T-helper 1 cell (primary cell): ENCODE results near the gene GRIN3A.
A peak's percentile ranks its signal among the peaks of the same experiment; 100 is the strongest.
"Not testable (repeated sequence)": the region's sequence is repeated elsewhere in the genome, so short reads cannot be mapped to it uniquely, and the experiment has no call there.

Source experiments
- DNase-seq, 5 donors: peaks; one replicate each; pipeline ENCODE4 v3.0.0-alpha.2; 2012 to 2020

Gene GRIN3A

DNA sequence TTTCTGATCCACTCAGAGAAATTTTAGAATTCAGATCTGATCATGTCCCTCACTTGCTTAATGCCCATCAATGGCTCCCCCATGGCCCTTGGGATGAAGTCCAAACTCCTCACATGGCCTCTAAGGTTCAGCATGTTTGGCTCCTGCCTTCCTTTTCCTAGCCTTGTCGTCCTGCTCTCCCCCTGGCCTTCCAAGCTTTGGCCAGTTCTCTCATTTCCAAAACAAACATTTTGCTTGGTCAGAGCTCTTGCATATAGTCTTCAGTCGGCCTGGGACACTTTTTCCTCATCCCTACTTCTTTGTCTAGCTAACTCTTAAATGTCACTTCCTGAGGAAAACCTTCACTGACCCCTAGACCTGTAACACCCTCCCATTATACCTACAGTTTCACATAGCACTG is 106.6 kb downstream of the GRIN3A start:
- DNase-seq = no peak

DNA sequence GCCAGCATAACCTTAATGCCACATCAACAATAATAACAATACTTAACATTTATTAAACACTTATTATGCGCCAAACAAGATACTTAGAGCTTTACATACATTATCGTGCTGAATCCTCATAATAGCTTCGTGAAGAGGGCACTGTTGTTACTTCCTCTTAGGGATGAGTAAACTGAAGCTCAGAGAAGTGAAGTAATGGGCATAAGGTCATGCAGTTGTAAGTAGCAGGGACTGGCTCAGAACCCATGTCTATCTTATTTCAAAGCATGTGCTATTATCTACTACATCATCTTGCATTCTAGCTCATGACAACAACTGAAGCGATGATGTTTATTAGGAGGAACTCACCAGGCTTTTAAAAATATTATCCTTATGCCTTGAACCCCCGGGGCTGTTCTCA is 108.8 kb downstream of the GRIN3A start:
- no peak for DNase-seq

DNA sequence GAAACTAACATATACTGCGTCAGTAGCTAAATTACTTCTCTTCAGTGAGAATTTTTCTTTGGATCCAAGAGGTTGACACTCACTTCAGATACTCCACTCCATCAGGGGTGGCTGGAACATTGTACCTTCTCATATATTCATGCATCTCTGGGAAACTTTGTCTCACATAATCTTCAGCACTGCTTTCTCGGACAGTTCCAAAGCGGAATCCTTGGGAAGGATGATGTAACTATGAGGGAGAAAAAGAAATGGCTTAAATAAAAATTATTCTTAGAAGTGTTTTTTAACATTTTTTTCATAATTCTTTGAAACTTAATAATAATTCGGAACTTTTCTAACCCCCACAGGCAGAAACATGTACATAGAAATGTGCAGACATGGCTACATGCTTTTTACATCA is 110.3 kb downstream of the GRIN3A start:
- no peak for DNase-seq

DNA sequence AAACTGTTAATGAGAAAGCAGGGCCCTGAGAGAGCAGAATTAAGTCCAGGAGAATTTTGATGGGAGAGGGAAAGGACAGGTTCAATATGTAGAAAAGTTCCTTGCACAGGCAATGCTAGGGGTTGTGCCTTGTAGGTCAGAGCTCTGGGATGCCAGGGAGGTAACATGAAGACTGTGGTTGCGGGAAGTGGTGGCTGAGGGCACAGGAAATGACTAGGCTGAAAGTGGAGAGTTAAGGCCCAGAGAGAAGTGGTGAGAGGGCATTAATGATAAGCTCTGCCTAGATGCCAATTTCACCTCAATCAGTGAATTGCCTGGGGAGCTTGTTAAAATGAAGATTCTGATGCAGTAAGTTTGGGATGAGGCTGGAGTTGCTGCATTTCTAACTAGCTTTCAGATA is 112.2 kb downstream of the GRIN3A start:
- DNase-seq = peak in 1 of 5 donors; percentile 44

DNA sequence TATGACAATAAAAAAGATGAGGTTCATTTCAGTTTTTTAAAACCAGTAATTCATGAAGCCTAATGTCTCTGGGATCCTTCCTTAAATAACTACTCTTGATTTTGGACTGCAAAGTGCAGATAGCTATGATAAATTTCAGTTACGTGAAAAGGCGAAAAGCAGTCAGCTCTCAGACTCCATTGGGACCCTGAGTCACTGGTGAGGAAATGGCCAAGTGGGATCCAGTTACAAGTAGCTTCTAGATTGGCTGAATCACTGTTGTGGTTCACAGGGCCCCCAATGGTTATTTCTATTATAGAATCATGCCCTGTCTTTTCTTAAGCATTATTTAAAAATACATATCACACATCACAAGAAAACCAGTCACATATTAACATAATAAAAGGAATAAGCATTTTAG is 112.6 kb downstream of the GRIN3A start:
- DNase-seq = no peak

DNA sequence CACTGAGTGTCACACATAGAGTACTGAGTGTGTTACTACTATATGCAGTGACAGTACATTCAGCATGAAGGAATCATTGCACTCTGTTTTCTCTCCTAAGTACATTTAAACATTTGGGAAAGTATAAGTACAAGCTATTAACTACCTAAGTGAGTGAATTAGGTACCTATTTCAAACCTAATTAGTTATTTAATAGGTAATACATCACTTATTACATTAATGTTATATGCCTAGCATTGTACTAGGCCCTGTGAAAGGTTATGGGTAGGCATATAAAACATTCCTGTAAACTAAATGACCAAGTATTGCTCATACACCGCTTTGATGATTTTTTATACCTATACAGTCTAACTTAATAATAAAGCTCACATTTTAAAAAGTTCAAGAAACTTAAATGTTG is 118.0 kb downstream of the GRIN3A start:
- no peak for DNase-seq

DNA sequence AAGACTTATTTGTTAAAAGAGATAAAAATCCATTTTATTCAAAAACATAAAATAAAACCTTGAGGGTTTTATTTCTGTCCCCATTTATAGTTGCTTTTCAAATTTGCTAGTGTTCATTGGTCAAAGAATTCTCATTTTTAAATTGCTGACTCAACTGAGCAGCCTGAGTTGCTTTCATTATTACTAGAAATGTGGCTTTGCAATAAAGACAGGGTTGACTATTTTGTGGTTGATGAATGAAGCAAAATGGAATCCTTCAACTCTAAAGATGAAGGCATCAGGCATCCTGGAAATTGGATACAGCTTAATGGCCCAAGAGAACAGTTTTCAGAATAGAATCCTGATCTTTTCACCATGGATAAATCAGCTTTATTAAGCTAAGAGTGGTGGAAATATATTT is 119.7 kb downstream of the GRIN3A start:
- DNase-seq = peak in 1 of 5 donors; percentile 2

DNA sequence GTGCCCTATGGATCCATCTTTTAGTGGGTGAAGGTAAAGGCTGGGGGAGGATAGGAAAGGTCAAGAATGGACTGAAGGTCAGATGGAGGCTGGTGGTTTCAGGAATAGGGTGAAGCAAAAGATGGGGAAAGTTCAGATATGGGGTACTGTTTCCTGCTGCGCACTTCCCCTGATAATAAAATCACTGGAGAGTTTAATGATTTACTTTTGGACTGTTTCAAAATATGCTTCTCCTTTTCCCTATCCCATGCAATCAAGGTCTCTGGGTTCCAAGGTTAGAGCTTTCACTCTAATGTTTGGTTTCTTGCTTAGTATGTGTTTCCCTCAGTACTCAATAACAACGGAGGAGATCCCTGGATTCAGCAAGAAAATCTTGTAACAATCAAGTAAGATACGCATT is 132.9 kb downstream of the GRIN3A start:
- DNase-seq = no peak

DNA sequence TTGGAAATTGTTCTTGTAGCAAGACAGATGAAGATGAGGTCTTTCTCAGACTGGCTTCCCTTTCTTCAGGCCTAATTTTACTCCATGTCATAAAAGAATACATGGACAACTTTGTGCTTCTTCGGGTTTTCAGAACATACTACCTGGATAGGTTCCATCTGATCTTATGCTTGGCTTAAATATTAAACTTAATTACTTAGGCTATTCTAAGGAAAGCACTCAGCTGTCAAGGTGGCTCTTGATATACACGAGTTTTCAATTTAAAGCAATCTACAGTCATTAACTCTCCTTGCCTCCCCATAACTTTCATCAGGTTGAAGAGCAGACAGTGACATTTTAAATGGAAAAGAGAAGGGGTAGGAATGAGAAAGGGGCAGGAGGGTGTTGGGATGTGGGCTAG is 134.2 kb downstream of the GRIN3A start:
- no peak for DNase-seq

DNA sequence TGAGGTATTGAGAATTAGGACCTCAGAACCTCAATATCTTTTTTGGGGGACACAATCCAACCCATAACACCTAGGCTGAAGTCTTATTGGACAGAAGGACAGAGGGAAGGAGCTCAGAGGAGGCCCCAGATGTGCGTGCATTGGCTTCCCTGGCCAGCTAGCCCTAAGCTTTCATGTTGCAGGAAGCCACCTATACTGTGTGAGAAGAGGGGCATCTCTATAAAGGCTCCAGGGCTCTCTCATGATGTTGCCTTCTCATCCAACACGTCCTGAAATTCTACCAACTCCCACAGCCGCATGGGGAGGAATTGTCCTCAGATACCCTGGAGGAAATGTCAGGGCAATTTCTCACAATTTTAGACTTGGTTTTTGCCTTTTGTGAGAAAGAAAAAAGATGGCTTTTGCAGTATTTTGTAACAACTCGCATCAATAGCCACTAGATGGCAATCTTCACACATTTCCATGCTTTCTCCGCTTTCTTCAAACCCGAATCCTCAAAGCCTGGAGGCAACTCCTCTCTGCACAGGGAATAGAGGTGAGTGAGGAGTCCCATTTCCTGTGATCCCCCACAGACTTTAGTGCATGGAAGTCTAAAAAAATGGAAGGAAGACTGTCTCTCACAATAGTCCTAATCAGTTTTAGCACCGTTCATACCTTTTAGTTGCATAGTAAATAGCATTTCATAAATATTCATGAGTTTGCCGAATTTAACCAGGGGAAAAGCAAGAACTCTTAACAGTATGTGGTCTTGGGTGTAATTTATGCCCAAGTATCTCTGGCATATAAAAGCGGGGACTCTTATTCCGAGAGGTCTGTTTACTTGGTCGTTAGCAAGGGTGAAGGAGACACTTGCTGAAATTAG is 136.3 kb downstream of the GRIN3A start:
- DNase-seq = peak in 1 of 5 donors; percentile 19

DNA sequence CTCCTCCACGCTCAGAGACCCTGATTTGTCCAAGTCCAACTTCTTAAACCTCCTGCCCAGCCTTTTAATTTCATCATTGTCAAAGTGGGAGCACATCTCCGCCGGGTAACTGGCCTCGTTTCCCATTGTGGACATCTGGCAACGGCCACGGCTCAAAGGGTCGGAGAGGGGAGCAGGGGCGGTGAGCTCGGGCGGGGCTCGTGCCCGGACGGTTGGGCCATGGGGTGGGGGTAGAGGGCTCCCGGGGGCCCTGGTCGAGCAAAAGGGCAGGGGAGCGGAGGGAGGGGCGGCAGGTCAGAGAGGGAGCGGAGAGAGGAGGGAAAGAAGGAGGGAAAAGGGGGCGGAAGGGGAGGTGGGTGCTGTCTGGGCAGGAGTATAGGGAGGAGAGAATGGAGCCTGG is 143.7 kb downstream of the GRIN3A start, which contains the start of gene PPP3R2:
Gene PPP3R2, minus strand, starts transcription at position 174 of the 400 bp plus-strand sequence. Its CDS starts 48 bp downstream, at position 126.
- DNase-seq = no peak

DNA sequence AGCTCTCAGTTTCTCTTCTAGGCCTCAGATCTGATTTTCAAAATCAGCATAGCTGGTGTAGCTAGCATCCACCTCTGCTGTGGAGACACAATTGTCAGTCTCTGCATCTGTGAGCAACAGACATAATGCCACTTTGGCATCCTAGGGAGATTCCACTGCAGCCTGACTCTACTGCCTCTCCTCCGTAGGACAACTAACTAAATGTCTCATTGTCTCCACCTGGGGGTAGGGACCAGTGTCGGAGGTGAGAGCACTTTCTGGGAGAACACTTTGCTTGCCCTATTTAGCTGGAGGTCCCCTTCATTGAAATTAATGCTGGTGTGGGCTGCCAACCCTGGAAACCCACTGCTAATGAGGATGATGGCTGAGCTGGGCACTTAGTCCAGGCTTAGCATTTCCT is 145.1 kb downstream of the GRIN3A start:
- no peak for DNase-seq

DNA sequence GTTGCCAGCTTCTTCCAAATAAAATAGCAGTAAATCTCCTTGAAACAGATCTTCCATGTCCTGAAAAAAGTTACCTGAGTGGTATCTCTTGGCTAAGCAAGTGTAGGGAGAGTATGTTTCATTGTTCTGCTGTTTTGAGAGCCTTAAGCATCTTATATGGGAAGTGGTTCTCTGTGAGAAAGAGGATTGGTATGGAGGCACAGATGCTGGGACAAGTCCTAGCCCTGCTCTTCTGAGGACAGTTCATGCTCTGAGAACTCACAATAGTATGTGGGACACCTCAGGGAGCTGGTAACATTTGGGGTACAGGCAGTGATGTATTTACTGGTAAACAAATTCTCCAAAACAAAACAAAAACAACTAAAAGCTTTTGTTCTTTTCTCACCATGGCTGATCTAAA is 145.7 kb downstream of the GRIN3A start:
- no peak for DNase-seq

DNA sequence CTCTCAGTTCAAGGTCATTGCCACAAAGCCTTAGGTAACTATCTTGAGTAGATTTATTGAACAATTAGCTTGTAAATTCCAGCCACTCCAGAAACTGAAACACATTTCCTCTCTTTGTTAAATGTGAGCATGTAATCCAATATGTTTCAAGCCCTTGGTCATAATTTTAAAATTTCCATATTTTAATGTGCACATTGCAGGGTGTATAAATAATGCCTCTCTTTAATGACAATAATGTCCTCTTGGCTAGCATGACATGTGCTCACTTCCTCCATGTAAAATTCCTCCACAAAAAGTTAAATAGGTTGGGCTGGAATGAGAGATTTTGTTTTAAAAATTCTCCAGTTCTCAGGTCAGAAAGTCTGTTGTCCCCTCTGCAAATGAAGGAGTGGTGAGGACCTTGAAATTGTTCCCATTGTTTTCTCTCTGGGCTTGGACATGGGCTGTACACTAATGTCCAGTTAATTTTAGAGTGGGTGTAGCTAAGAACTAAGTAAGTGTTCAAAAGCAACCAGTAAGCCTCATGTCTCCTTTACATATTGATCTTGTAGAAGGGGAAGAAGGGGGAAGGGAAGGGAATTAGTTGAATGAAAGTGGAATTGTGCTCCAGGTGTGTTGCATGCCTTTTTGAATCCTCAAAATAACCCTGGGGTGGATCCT is 146.5 kb downstream of the GRIN3A start:
- DNase-seq = no peak

DNA sequence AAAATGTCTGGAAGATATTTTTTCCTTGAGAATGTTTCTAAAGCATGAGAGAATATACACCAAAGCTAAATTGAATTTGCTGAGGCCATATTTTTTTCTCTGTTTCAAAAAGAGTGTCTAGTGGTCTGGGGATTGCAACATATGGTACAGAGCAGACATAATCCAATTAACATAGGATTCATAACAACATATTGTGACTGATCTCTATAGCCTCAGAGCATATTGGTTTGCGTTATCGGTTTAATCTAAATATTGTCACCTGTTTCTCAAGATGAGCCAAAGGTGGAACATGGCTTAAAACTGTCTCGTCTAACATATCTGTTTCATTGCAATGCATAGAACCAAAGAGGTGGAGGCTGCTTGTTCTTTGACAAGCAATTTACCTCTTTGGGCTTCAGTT is 147.5 kb downstream of the GRIN3A start:
- DNase-seq = no peak

DNA sequence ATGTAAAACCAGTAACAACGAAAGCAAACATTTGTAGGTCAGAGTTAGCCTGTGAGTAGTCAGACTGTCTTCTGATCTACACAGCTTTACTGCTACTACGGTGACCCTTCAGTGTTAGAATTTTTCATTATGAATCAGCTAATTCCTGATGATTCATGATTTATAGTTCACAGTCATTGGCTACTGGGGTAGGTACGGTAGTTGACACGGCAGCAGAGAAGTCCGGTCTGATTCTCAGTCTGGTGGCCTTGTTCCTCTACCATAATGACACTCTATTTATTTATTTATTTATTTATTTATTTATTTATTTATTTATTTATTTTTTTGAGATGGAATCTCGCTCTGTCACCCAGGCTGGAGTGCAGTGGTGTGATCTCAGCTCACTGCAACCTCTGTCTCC is 148.4 kb downstream of the GRIN3A start:
- not testable (repeated sequence) for DNase-seq

DNA sequence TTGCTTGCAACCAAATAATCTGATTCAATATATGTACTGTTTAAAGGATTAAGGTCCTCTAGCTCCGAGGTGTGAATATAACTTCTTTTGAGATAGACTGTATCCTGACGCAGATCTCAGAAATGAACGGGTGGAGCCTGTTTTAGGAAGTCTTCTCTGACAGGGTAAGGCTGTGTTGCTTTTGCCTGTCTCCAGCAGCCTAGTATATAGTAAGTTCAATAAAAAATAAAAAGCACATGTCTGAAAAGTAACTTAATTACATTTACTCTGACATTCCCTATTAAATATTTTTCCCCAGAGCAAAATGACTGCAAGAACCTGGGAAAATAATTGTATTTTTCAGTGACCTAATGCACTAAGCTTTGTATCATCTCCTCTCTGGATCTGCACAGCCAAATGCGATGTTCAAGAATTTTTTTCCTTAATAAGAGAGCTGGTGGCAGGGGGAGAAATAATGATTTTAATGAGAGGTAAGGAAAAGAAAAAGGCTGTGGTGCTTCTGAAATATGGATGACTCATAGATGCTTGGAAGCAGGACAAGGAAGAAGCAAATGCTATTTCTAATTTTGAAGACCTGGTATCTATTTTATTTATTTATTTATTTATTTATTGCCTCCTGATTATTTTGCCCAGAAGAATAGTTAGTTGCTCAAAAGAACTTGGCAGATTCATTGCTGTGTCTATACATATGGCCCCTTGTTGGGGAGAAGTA is 151.0 kb downstream of the GRIN3A start:
- no peak for DNase-seq

DNA sequence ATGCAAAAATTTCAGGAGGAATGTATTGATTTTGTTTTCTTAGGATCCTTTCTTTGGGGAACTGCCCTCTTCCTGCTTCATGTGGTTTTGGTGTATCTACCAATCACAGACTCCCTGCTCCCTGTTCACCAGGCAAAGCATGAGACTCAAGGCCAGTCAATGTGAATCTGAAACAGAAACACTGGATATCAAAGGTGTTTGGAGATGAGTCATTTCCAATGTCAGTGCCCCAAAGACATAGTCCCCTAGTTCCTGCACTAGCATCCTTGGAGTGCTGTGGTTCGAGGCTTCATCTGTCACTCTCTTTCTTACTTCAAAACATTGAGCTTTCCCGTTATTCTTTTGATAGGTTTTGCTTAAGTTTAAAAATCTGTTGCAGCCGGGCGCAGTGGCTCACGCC is 151.8 kb downstream of the GRIN3A start:
- peak in 1 of 5 donors; percentile 83 for DNase-seq

DNA sequence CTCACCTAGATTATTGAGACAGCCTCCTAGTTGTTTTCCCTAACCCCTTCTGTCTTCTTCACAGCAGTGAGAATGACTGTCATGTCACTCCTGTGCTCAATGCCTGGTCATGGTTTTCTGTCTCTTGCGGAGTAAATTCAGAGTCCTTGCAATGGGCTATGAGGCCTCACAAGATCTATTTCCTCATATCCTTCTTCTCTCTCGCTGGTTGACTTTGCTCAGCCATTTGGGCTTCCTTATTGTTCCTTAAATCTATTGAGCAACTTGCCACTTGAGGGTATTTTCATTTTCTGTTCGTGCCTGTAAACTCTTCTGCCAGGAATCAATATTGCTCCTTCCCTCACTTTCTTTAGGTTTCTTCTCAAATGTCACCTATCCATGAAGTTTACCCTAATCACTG is 152.7 kb downstream of the GRIN3A start:
- DNase-seq = no peak

DNA sequence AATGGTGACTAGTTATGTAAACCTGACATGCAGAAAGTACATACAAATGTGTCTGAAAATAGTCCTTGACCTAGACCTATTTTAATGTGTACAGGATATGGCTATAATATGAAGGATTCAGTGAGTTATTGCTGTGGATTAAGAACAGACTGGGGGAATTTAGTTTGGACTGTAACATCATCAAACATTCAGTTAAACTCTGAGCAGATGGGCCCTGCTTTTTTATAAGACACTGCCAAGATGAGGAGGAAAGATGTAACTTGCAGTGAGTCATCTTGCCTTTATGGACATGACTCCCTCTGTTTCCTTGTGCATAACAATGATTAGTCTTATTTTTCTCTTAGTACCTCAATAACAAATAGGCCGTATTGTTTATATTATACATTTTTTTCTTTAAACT is 155.9 kb downstream of the GRIN3A start:
- DNase-seq = no peak

DNA sequence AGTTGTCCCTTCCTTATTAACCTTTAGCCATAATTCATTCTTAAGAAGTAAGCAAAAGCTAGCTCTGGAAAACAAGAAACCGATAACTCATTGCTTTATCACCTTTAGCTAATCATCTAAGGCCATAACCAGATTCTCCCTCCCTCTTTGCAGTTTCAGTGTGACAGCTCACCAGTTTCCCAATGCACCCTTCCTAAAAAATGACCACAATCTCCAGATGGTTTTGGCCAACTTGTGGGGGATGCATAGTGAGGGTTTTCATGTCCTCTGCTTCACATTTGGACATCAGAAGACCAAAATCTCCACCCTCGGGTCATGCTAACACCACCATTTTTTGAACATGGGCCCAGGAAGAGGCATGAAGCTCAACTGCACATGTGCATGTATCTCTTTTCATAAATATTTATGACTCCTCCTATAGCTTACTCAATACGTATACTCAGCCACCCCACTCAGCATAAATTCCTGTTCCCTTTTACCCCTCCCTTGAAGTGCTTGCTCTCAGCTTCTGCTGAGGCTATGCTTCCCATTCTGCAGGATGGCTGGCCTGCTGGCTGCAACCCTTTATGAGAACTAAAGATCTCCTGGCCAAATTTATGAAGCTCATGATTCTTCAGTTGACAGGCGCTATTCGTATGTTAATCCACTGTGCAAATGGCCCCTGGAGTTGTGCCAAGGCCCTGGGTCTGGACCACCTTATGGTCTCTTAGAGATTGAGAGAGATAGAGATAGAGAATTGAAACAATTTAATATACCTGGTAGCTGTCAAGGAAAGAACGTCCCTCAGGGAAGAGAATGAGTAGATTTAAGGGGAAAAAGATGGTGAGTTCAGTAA is 158.5 kb downstream of the GRIN3A start:
- DNase-seq = no peak

DNA sequence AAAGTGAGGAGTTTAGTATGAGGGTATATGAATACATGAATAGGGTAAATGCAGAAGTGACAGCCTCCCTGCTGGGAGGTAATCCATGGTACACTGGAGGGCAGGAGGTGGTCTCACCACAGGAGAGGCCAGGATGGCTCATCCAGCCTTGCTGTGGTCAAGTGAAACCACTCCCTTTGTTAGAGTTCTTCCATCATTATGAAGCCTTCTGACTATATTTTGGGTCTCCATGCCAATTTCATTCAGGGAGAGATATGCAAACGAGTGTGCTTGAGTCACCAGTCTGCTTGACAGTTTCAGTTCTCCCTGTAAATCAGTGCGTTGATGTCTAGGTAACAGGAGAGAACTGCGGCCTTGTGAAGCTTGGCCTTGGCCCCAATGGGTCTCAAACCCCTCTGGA is 160.1 kb downstream of the GRIN3A start:
- no peak for DNase-seq
